GM19328 (cell line): ENCODE data around the gene TXLNB.
"Not testable (repeated sequence)": the region's sequence is repeated elsewhere in the genome, so short reads cannot be mapped to it uniquely, and the experiment has no call there.

Experiments
- ATAC-seq: cut with Tn5 transposase; IDR thresholded peaks from one replicate; pipeline ENCODE4 v1.9.1; 2021; ENCODE audit warnings: mild to moderate bottlenecking, moderate library complexity; ENCODE audit not compliant: unreplicated experiment

Gene TXLNB

GRCh38 chr6:139240161-139241010 is 51.4 kb downstream of the TXLNB start:
- no peak for ATAC-seq

- no peak for ATAC-seq
Observed at GRCh38 chr6:139239064-139239463, 52.7 kb downstream of the TXLNB start.

GRCh38 chr6:139236105-139236504 is 55.7 kb downstream of the TXLNB start:
- no peak for ATAC-seq

GRCh38 chr6:139235661-139236060 is 56.1 kb downstream of the TXLNB start:
- no peak for ATAC-seq

- not testable (repeated sequence) for ATAC-seq
Observed at GRCh38 chr6:139234193-139234592, 57.6 kb downstream of the TXLNB start.

GRCh38 chr6:139231206-139231605 is 60.6 kb downstream of the TXLNB start:
- ATAC-seq: no peak

GRCh38 chr6:139230391-139230840 is 61.4 kb downstream of the TXLNB start:
- no peak for ATAC-seq

GRCh38 chr6:139228387-139228786 is 63.4 kb downstream of the TXLNB start:
- not testable (repeated sequence) for ATAC-seq

- ATAC-seq: no peak
Observed at GRCh38 chr6:139219746-139220145, 72.1 kb downstream of the TXLNB start.

- ATAC-seq: peak; percentile 100
Observed at GRCh38 chr6:139219271-139219729, 72.5 kb downstream of the TXLNB start.

- ATAC-seq: not testable (repeated sequence)
Observed at GRCh38 chr6:139212460-139212859, 79.3 kb downstream of the TXLNB start.

- ATAC-seq: not testable (repeated sequence)
Observed at GRCh38 chr6:139210766-139211165, 81.0 kb downstream of the TXLNB start.

GRCh38 chr6:139205843-139206242 is 86.0 kb downstream of the TXLNB start:
- no peak for ATAC-seq

GRCh38 chr6:139204978-139205377 is 86.8 kb downstream of the TXLNB start:
- ATAC-seq: no peak

GRCh38 chr6:139201378-139201777 is 90.4 kb downstream of the TXLNB start:
- ATAC-seq: no peak

- no peak for ATAC-seq
Observed at GRCh38 chr6:139198529-139199288, 93.1 kb downstream of the TXLNB start.

- no peak for ATAC-seq
Observed at GRCh38 chr6:139194740-139195139, 97.1 kb downstream of the TXLNB start.
